ENCODE results near the gene ERFL. TPM values are rescaled to one million over a fixed set of nuclear protein-coding genes. Genes with fewer than 3 reads are reported as not detected.
"Not testable (repeated sequence)": the region's sequence is repeated elsewhere in the genome, so short reads cannot be mapped to it uniquely, and the experiment has no call there.

Gene ERFL
- total RNA-seq, 1 donor from 2014 or later, result 4.2 TPM

DNA sequence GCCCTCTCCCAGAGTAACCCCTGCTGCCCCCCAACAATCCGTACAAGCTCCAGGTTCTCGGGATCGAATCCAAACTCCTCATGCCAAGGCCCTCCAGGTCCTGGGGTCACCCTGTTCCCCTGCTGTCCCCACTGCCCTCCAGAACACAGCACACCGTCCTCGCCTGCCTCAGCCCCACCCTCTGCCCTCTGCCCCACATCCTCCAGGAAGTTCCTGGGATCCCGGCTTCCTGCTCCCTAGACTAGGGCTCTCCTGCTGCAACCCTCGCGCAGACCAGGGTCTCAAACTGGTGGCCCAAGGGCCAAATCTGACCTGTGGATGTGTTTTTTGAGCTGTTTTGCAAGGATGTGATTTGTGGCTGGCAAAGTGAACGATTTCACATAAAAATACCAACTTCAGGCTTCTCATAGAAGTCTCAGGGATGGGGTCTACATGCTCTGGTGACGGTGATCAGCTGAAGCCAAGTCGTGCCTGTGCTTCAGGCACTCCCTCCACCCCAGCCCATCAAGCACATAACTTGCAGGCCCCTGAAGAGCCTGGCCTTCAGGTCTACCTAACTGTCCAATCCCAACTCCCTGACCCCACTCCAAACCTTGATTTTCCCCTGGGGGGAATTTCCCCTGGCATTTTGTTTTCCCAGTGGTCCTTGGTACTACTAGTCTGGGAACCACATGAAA lies 29.1 kb upstream of the ERFL start:
- intact Hi-C loops (cut with micrococcal nuclease), result no loop called here
- Mint-ChIP-seq H3K27me3 (no peaks in the 10 kb centered on the region), H3K27ac (peak overlapping the region; percentile 74), H3K4me3 (peak overlapping the region; percentile 89), H3K36me3 (ENCODE audit: low read depth) (no peaks in the 10 kb centered on the region), H3K4me1 (peaks cover 14% of the 10 kb centered on the region), H3K9me3 (no peaks in the 10 kb centered on the region)
- no peak for DNase-seq

DNA sequence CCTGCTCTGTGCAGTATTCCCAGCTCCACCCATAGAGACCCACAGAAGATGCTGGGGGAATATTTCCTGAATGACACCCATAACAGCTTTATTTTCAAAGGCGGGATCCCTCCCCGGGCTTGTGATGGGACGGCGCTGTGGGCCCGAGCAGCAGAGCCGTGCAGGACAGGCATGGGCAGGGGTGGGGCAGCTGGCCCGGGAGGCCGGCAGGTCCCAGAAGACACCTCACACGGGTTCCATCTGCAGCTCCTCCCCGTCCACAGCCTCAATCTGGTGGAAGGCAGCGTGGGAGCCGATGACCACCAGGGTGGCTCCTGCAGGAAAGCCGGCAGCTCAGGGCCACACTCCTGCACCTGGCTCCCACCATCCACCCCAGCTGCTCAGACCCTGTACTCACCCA lies 28.4 kb upstream of the ERFL start:
- Mint-ChIP-seq H3K4me3 (no peak overlapping the region), H3K4me1 (peaks cover 16% of the 10 kb centered on the region), H3K27me3 (no peaks in the 10 kb centered on the region), H3K9me3 (no peaks in the 10 kb centered on the region), H3K36me3 (ENCODE audit: low read depth) (no peaks in the 10 kb centered on the region), H3K27ac (no peak overlapping the region)
- no peak for DNase-seq
- intact Hi-C loops (cut with micrococcal nuclease), result no loop called here

GRCh38 chr19:41955521-41955920 lies 27.3 kb upstream of the ERFL start:
- H3K9me3 Mint-ChIP-seq, result no peaks in the 10 kb centered on the region
- no peaks in the 10 kb centered on the region for H3K36me3 Mint-ChIP-seq (ENCODE audit: low read depth)
- H3K27ac Mint-ChIP-seq, result peak overlapping the region; percentile 28
- intact Hi-C loops (cut with micrococcal nuclease), result no loop called here
- peaks cover 20% of the 10 kb centered on the region for H3K4me1 Mint-ChIP-seq
- H3K27me3 Mint-ChIP-seq, result no peaks in the 10 kb centered on the region
- no peak for DNase-seq
- no peak overlapping the region for H3K4me3 Mint-ChIP-seq

DNA sequence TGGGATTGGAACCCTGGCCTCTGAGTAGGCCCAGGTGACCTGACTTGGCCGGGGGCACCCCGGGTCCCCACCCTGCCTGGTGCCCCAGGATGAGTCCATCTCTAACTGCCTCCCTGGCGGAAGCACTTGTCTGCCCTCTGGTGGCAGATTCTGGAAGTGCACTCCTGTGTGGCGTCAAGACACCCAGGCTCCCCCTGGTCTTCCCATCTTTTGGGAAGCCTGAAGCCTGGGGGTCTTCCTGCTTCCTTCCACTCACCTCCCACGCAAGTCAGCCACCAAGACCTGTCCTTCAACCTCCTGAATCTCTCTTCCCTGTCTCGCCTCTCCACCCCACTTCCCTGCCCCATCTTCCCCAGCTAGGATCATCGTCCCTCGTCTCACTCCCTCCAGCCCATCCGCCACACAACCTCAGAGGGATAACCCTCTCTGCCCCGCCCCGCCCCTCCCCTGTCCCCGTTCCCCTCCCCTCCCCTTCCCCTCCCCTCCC lies 23.5 kb upstream of the ERFL start:
- peak; percentile 96 for DNase-seq
- Mint-ChIP-seq H3K9me3 (no peaks in the 10 kb centered on the region), H3K4me1 (peaks cover 21% of the 10 kb centered on the region), H3K4me3 (peak overlapping the region; percentile 49), H3K27me3 (no peaks in the 10 kb centered on the region), H3K27ac (peak overlapping the region; percentile 78), H3K36me3 (ENCODE audit: low read depth) (peaks cover 2% of the 10 kb centered on the region)
- intact Hi-C loops (cut with micrococcal nuclease), result loop anchor here (1.0 kb wide), 1 partner anchor 78 kb away; no protein-coding TSS in a partner anchor

DNA sequence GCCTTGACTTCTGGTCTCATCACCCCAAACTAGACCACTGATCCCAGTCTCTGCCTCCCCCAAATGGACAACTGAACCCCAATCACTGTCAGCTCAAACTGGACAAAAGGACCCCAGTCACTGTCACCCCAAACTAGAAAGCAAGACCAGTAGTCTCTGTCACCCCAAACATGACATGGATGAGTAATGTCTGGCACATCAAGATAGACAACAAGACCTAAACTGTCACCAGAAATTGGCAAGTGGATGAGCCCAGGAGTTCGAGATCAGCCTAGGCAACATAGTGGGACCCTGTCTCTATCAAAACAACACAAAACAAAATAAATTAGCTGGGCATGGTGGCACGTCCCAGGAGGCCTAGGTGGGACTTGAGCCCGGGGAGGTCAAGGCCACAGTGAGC lies 18.8 kb upstream of the ERFL start:
- H3K36me3 Mint-ChIP-seq (ENCODE audit: low read depth), result peaks cover 2% of the 10 kb centered on the region
- DNase-seq, result no peak
- H3K4me1 Mint-ChIP-seq, result peaks cover 45% of the 10 kb centered on the region
- intact Hi-C loops (cut with micrococcal nuclease), result loop anchor here (10.0 kb wide), 1 partner anchor 402 kb away; no protein-coding TSS in a partner anchor
- H3K27me3 Mint-ChIP-seq, result no peaks in the 10 kb centered on the region
- H3K9me3 Mint-ChIP-seq, result no peaks in the 10 kb centered on the region
- H3K27ac Mint-ChIP-seq, result peak overlapping the region; percentile 86
- H3K4me3 Mint-ChIP-seq, result peak overlapping the region; percentile 29

- DNase-seq, result peak; percentile 90
- H3K27me3 Mint-ChIP-seq, result peaks cover 9% of the 10 kb centered on the region
- peaks cover 2% of the 10 kb centered on the region for H3K36me3 Mint-ChIP-seq (ENCODE audit: low read depth)
- peak overlapping the region; percentile 99 for H3K27ac Mint-ChIP-seq
- H3K4me1 Mint-ChIP-seq, result peaks cover 49% of the 10 kb centered on the region
- no peaks in the 10 kb centered on the region for H3K9me3 Mint-ChIP-seq
- peak overlapping the region; percentile 76 for H3K4me3 Mint-ChIP-seq
- intact Hi-C loops (cut with micrococcal nuclease), result loop anchor here (1.0 to 10.0 kb wide), 5 partner anchors 14 to 400 kb away; partner anchors contain the start of genes ERFL and RABAC1
Measured at GRCh38 chr19:41945135-41945766, 17.0 kb upstream of the ERFL start.

GRCh38 chr19:41944336-41944735 lies 16.1 kb upstream of the ERFL start:
- Mint-ChIP-seq H3K27ac (peak overlapping the region; percentile 99), H3K36me3 (ENCODE audit: low read depth) (peaks cover 2% of the 10 kb centered on the region), H3K27me3 (peaks cover 9% of the 10 kb centered on the region), H3K4me1 (peaks cover 46% of the 10 kb centered on the region), H3K9me3 (no peaks in the 10 kb centered on the region), H3K4me3 (no peak overlapping the region)
- no peak for DNase-seq
- intact Hi-C loops (cut with micrococcal nuclease), result loop anchor here (2.0 to 10.0 kb wide), 2 partner anchors 16 to 400 kb away; partner anchors contain the start of gene ERFL

GRCh38 chr19:41941410-41942202 lies 13.4 kb upstream of the ERFL start:
- DNase-seq, result no peak
- Mint-ChIP-seq H3K27ac (peak overlapping the region; percentile 79), H3K4me3 (peak overlapping the region; percentile 60)

GRCh38 chr19:41940731-41941409 lies 12.6 kb upstream of the ERFL start:
- no peak for DNase-seq
- Mint-ChIP-seq H3K4me3 (peak overlapping the region; percentile 90), H3K4me1 (peaks cover 39% of the 10 kb centered on the region), H3K36me3 (ENCODE audit: low read depth) (no peaks in the 10 kb centered on the region), H3K27ac (peak overlapping the region; percentile 89), H3K9me3 (no peaks in the 10 kb centered on the region), H3K27me3 (peaks cover 15% of the 10 kb centered on the region)
- intact Hi-C loops (cut with micrococcal nuclease), result loop anchor here (10.0 kb wide), 1 partner anchor 396 kb away; no protein-coding TSS in a partner anchor

More at GRCh38 chr19:41941410-41942202, 13.4 kb upstream of the ERFL start:
- no peaks in the 10 kb centered on the region for H3K9me3 Mint-ChIP-seq
- H3K27me3 Mint-ChIP-seq, result peaks cover 12% of the 10 kb centered on the region
- intact Hi-C loops (cut with micrococcal nuclease), result loop anchor here (10.0 kb wide), 1 partner anchor 397 kb away; no protein-coding TSS in a partner anchor
- peaks cover 38% of the 10 kb centered on the region for H3K4me1 Mint-ChIP-seq
- no peaks in the 10 kb centered on the region for H3K36me3 Mint-ChIP-seq (ENCODE audit: low read depth)

DNA sequence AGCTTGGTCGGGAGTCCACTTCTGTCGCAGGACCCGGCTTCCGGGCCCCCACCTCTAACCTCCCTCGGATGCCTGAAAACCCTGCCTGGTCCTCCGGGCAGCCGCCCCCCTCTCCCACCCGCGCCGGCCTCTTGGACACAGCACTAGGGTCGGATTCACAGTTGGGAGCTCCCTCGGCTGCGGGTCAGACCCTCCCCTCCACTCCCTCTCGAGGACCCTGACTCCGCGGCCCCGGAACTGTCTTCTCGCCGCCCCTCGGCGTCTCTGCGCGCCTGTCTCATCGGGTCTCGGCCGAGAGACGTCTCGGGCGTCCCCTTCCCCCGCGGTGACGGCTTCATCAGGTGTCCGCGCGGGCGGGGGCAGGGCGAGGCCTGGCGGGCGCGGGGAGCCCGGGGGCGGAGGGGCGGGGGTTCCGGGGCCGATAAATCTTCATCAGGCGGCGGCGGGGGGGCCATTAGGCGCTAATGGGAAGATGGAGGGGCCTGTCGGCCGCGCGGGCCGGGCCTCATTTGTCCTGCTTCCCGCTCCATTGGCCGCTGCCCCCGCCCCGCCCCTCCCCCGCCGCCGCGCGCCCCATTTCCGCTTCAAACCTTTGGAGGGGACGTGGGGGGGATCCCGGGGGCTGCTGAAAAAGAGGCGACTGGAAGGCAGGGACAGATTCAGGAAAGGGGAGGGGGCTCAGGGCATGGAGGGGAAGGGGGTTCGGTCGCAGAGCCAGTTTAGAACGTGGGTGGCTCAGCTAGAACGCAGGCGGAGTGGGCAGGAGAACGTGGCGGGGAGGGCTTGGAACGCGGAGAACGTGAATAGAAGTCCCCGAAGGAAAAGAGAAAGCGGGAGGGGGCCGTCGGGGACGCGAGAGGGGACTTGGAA lies 11.8 kb upstream of the ERFL start:
- H3K27me3 Mint-ChIP-seq, result peaks cover 20% of the 10 kb centered on the region
- H3K4me1 Mint-ChIP-seq, result peaks cover 36% of the 10 kb centered on the region
- H3K27ac Mint-ChIP-seq, result peak overlapping the region; percentile 89
- no peaks in the 10 kb centered on the region for H3K36me3 Mint-ChIP-seq (ENCODE audit: low read depth)
- intact Hi-C loops (cut with micrococcal nuclease), result loop anchor here (10.0 kb wide), 1 partner anchor 395 kb away; no protein-coding TSS in a partner anchor
- H3K4me3 Mint-ChIP-seq, result peak overlapping the region; percentile 90
- DNase-seq, result peak; percentile 78
- no peaks in the 10 kb centered on the region for H3K9me3 Mint-ChIP-seq

DNA sequence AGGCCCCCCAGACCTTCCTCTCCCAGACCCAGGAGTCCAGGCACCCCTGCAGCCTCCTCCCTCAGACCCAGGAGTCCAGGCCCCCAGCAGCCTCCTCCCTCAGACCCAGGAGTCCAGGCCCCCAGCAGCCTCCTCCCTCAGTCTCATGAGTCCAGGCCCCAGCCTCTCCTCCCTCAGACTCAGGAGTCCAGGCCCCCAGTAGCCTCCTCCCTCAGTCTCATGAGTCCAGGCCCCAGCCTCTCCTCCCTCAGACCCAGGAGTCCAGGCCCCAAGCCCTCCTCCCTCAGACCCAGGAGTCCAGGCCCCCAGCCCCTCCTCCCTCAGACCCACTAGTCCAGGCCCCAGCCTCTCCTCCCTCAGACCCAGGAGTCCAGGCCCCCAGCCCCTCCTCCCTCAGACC lies 11.0 kb upstream of the ERFL start:
- H3K4me3 Mint-ChIP-seq, DNase-seq: not testable (repeated sequence)
- peaks cover 22% of the 10 kb centered on the region for H3K27me3 Mint-ChIP-seq

More for the DNA sequence above, 11.0 kb upstream of the ERFL start:
- H3K27ac Mint-ChIP-seq; H3K9me3 Mint-ChIP-seq; H3K36me3 Mint-ChIP-seq (ENCODE audit: low read depth); intact Hi-C loops (cut with micrococcal nuclease): not testable (repeated sequence)
- H3K4me1 Mint-ChIP-seq, result peaks cover 34% of the 10 kb centered on the region

Measured in activated CD4-positive, alpha-beta T cell treated with anti-CD3 and anti-CD28 coated beads, Interleukin-2, amount 10 ng/mL, durations not matched to agents 24 days and 14 days (primary cell).